GM23248 (cell line): ENCODE measurements around the gene HMGN4. TPM values are rescaled to one million over a fixed set of nuclear protein-coding genes. Genes with fewer than 3 reads are reported as not detected.

Experiments
- DNase-seq: peaks from one replicate; pipeline ENCODE4 v3.0.0-alpha.2; 2015
- H2AFZ ChIP-seq: fragments of 200-600 bp; sonication (generic); 2 replicates; pipeline ENCODE4 v1.6.1; 2016; ENCODE audit warnings: antibody characterized with exemption
- H3F3A ChIP-seq: fragments of 200-600 bp; sonication (generic); 2 replicates; pipeline ENCODE4 v1.6.1; 2016; ENCODE audit warnings: mild to moderate bottlenecking, antibody characterized with exemption, mixed run types; ENCODE audit not compliant: insufficient read depth
- H3K27ac ChIP-seq: fragments of 200-600 bp; sonication (generic); 2 replicates; pipeline ENCODE4 v1.5.1; 2016; ENCODE audit warnings: mild to moderate bottlenecking
- H3K27me3 ChIP-seq: fragments of 200-600 bp; sonication (generic); replicated peaks from 2 replicates; pipeline ENCODE4 v1.6.1; 2016; ENCODE audit warnings: mild to moderate bottlenecking; ENCODE audit not compliant: insufficient read depth
- H3K36me3 ChIP-seq: fragments of 200-600 bp; sonication (generic); 2 replicates; pipeline ENCODE4 v1.6.1; 2016; ENCODE audit warnings: low read depth, mild to moderate bottlenecking
- H3K4me1 ChIP-seq: fragments of 200-600 bp; sonication (generic); 2 replicates; pipeline ENCODE4 v1.6.1; 2016; ENCODE audit warnings: mild to moderate bottlenecking; ENCODE audit not compliant: insufficient read depth
- H3K4me2 ChIP-seq: fragments of 200-600 bp; sonication (generic); one replicate; pipeline ENCODE4 v1.6.1; 2016; ENCODE audit warnings: mild to moderate bottlenecking; ENCODE audit not compliant: unreplicated experiment
- H3K4me3 ChIP-seq: fragments of 200-600 bp; sonication (generic); 2 replicates; pipeline ENCODE4 v1.5.1; 2016; ENCODE audit warnings: mild to moderate bottlenecking
- H3K79me2 ChIP-seq: fragments of 200-600 bp; sonication (generic); 2 replicates; pipeline ENCODE4 v1.6.1; 2016; ENCODE audit warnings: mild to moderate bottlenecking; ENCODE audit not compliant: insufficient read depth
- H3K9ac ChIP-seq: fragments of 200-600 bp; sonication (generic); 2 replicates; pipeline ENCODE4 v1.6.1; 2016; ENCODE audit warnings: mild to moderate bottlenecking
- H3K9me2 ChIP-seq: fragments of 200-600 bp; sonication (generic); 2 replicates; pipeline ENCODE4 v1.6.1; 2016; ENCODE audit warnings: mixed run types, mild to moderate bottlenecking, moderate library complexity; ENCODE audit not compliant: insufficient read depth
- H3K9me3 ChIP-seq: fragments of 200-600 bp; sonication (generic); one replicate; pipeline ENCODE4 v1.6.1; 2017; ENCODE audit warnings: low read depth
- H4K20me1 ChIP-seq: fragments of 200-600 bp; sonication (generic); 2 replicates; pipeline ENCODE4 v1.6.0; 2016; ENCODE audit not compliant: insufficient read depth
- EZH2 ChIP-seq: fragments of 200-600 bp; sonication (generic); IDR thresholded peaks from 2 replicates; pipeline ENCODE4 v1.6.1; 2018; ENCODE audit warnings: antibody characterized with exemption, mild to moderate bottlenecking; ENCODE audit not compliant: insufficient read depth, poor library complexity, severe bottlenecking
- EZH2phosphoT487 ChIP-seq: fragments of 200-600 bp; sonication (generic); IDR thresholded peaks from 2 replicates; pipeline ENCODE4 v1.6.1; 2018; ENCODE audit warnings: antibody characterized with exemption, moderate library complexity, mild to moderate bottlenecking, low read depth; ENCODE audit not compliant: insufficient read depth
- WGBS, 2 experiments: methylation state at CpG; one replicate each; pipeline ENCODE4 v1.1.6; 2015 to 2017; ENCODE audit warnings: low lambda C conversion rate in 2 of 2, low coverage in 1 of 2; ENCODE audit errors: missing lambda C conversion rate in 2 of 2; 5-methylcytosine and 5-hydroxymethylcytosine counted together
- in situ Hi-C: fragments of 300-500 bp; cut with MboI; formaldehyde crosslinking; loops from 2 replicates; pipeline ENCODE4 v1.15.0; 2020
- polyA plus RNA-seq: library from polyadenylated mRNA; unstranded; fragments of >200 nt; fragmentation: Nextera tagmentation; extraction: Ambion mirVana; gene quantifications from 2 replicates; pipeline ENCODE4 v1.2.1, GENCODE V29; 2016
- total RNA-seq: library from RNA; depleted of rRNA; stranded (reverse); fragments of >200 nt; shearing (Covaris generic); gene quantifications from 2 replicates; pipeline ENCODE4 v1.2.3, GENCODE V29; 2014

Gene HMGN4
- total and polyA plus RNA-seq, 2 experiments from 2014 or later = 67.1 to 87.2 TPM

DNA sequence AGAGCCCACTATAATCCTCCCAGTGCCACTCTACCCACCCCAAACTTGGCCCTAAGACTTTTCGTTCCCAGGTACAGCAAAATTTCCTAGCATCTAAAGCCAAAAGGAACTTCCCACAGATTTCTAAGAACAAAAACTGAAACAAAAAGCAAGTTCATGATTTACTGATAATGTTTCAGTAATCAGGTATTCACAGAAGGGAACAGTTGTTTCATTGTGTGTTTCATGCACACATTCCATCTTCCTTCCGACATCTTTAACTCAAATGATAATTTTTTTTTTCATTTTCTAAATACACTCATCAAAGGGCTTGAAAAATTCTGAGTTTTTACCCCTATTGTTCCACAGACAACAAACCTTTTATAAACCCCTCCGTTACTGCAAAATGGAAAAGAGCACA is 44.0 kb upstream of the HMGN4 start:
- no peak overlapping the region for H3K27ac ChIP-seq
- no peaks in the 10 kb centered on the region for H3F3A ChIP-seq
- H3K27me3 ChIP-seq = no peaks in the 10 kb centered on the region
- WGBS, 2 experiments = 76 to 79% methylated on average over 3 of the region's 3 CpGs
- no peak for DNase-seq
- H3K4me1 ChIP-seq = no peaks in the 10 kb centered on the region
- H3K9me2 ChIP-seq = no peaks in the 10 kb centered on the region
- H3K4me3 ChIP-seq = no peak overlapping the region
- in situ Hi-C loops = no loop called here
- no peak overlapping the region for H2AFZ ChIP-seq
- H3K79me2 ChIP-seq = no peaks in the 10 kb centered on the region
- H3K9me3 ChIP-seq = no peaks in the 10 kb centered on the region
- no peak overlapping the region for H3K9ac ChIP-seq
- H3K36me3 ChIP-seq = no peaks in the 10 kb centered on the region
- H3K4me2 ChIP-seq = no peak overlapping the region
- no peaks in the 10 kb centered on the region for H4K20me1 ChIP-seq
- no peak for TF ChIP-seq EZH2phosphoT487
- TF ChIP-seq EZH2 = no peak

GRCh38 chr6:26495281-26495680 is 42.9 kb upstream of the HMGN4 start:
- no peaks in the 10 kb centered on the region for H3K27me3 ChIP-seq
- H3K9ac ChIP-seq = no peak overlapping the region
- 30 to 36% methylated on average over 1 of the region's 1 CpG for WGBS, 2 experiments
- H3K4me3 ChIP-seq = no peak overlapping the region
- no peaks in the 10 kb centered on the region for H3K9me3 ChIP-seq
- in situ Hi-C loops = no loop called here
- H3K36me3 ChIP-seq = no peaks in the 10 kb centered on the region
- no peaks in the 10 kb centered on the region for H4K20me1 ChIP-seq
- no peaks in the 10 kb centered on the region for H3F3A ChIP-seq
- DNase-seq = no peak
- no peak overlapping the region for H3K4me2 ChIP-seq
- no peak overlapping the region for H2AFZ ChIP-seq
- no peak for TF ChIP-seq EZH2
- TF ChIP-seq EZH2phosphoT487 = no peak
- H3K4me1 ChIP-seq = no peaks in the 10 kb centered on the region
- no peak overlapping the region for H3K27ac ChIP-seq
- H3K9me2 ChIP-seq = no peaks in the 10 kb centered on the region
- H3K79me2 ChIP-seq = no peaks in the 10 kb centered on the region

GRCh38 chr6:26497610-26498009 is 40.6 kb upstream of the HMGN4 start:
- Histone ChIP-seq H3K27ac (no peak overlapping the region), H3K4me1 (no peaks in the 10 kb centered on the region), H3K79me2 (no peaks in the 10 kb centered on the region), H3K9ac (no peak overlapping the region), H3K9me2 (no peaks in the 10 kb centered on the region), H3K36me3 (no peaks in the 10 kb centered on the region), H3F3A (no peaks in the 10 kb centered on the region), H4K20me1 (no peaks in the 10 kb centered on the region), H3K9me3 (no peaks in the 10 kb centered on the region), H3K4me3 (no peak overlapping the region), H3K4me2 (no peak overlapping the region), H3K27me3 (peaks cover 18% of the 10 kb centered on the region), H2AFZ (no peak overlapping the region)
- DNase-seq = no peak
- in situ Hi-C loops = no loop called here
- TF ChIP-seq EZH2phosphoT487 = no peak
- no peak for TF ChIP-seq EZH2
- 93 to 94% methylated on average over 4 of the region's 4 CpGs for WGBS, 2 experiments

DNA sequence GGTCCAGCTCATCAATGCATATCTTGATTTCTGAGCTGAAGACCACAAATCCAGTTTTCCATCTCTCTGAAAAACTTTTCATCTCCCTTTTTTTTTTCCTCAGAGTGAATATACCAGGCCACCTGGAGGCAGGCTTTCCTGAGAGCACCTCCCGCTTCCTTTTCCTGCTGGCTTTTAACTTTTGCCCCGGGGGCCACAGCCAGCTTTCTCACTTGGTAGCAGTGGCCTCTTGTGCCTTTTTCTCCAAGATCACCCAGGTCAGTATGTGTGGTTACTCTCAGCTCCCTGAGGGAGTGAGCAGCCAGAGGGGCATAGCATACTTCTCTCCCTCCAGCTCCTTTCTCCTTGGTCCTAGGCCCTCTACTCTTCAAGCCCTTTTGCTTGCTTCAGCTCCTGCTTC is 38.1 kb upstream of the HMGN4 start, which contains the start of gene BTN1A1:
BTN1A1 (plus strand) TSS at position 202 of the 400 bp plus-strand sequence. CDS start 984 bp downstream, outside the sequence.
- TF ChIP-seq EZH2phosphoT487 (no peak), EZH2 (no peak)
- Histone ChIP-seq H3K27me3 (peaks cover 20% of the 10 kb centered on the region), H3K9ac (no peak within 1 kb of the TSS), H2AFZ (no peak within 1 kb of the TSS), H3K36me3 (no peaks in the 10 kb centered on the region), H4K20me1 (no peaks in the 10 kb centered on the region), H3F3A (no peaks in the 10 kb centered on the region), H3K9me3 (no peaks in the 10 kb centered on the region), H3K4me2 (no peak within 1 kb of the TSS), H3K9me2 (no peaks in the 10 kb centered on the region), H3K4me3 (no peak within 1 kb of the TSS), H3K4me1 (no peaks in the 10 kb centered on the region), H3K79me2 (no peaks in the 10 kb centered on the region), H3K27ac (no peak within 1 kb of the TSS)
- WGBS, 2 experiments = 72 to 73% methylated on average over 2 of the region's 2 CpGs
- in situ Hi-C loops = no loop called here
- DNase-seq = no peak
